Measurements from ENCODE around the gene GGPS1.

DNA sequence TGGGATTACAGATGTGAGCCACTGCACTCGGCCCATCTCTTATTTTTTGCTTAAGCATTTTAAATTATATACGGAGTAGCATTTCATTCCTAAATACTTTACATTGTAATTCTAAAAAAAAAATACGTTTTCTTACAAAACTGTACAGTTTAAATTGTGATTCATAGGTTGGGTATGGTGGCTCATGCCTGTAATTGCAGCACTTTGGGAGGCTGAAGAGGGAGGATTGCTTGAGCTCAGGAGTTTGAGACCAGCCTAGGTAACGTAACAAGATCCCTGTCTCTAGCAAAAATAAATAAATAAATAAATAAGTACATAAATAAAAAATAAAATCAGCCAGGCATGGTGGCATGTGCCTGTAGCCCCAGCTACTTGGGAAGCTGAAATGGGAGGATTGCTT lies 63.5 kb downstream of the GGPS1 start:
- TF ChIP-seq, protein P1, sequence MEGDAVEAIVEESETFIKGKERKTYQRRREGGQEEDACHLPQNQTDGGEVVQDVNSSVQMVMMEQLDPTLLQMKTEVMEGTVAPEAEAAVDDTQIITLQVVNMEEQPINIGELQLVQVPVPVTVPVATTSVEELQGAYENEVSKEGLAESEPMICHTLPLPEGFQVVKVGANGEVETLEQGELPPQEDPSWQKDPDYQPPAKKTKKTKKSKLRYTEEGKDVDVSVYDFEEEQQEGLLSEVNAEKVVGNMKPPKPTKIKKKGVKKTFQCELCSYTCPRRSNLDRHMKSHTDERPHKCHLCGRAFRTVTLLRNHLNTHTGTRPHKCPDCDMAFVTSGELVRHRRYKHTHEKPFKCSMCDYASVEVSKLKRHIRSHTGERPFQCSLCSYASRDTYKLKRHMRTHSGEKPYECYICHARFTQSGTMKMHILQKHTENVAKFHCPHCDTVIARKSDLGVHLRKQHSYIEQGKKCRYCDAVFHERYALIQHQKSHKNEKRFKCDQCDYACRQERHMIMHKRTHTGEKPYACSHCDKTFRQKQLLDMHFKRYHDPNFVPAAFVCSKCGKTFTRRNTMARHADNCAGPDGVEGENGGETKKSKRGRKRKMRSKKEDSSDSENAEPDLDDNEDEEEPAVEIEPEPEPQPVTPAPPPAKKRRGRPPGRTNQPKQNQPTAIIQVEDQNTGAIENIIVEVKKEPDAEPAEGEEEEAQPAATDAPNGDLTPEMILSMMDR (conservative IDR thresholded peaks at IDR 0.05 in 1 of 2, IDR thresholded peaks at IDR 0.05 in 1 of 2; ENCODE audit: extremely low read depth in 1 of 2, insufficient read depth in 1 of 2, low read depth in 1 of 2, low read length in 2 of 2), result no peak
- TF ChIP-seq EZH2 (IDR thresholded peaks at IDR 0.05; ENCODE audit: borderline replicate concordance, low read length), result no peak

Measured in mammary epithelial cell (primary cell).